GM19025 (cell line): ENCODE data around the gene BARD1.

Source experiments
- ATAC-seq: cut with Tn5 transposase; IDR thresholded peaks from one replicate; pipeline ENCODE4 v1.9.1; 2021; ENCODE audit warnings: mild to moderate bottlenecking, low read depth, moderate library complexity; ENCODE audit not compliant: unreplicated experiment

The BARD1 gene

DNA sequence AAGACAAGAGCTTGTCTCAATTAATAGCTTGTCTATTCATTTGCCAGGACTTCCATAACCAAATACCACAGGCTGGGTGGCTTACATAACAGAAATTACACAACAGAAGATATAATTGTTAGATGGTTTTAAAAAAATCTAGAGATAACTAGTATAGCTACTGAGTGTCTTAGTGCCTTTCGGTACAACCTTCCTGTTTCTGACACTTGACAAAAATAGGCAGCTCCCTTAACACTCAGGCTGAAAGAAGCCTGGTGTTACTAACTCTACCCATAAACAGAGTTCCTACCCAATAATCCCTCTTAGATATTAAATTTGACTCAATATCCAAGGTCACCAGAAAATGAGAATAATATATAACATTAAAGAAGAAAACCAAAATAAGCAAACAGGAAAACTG, 129.7 kb downstream of the BARD1 start:
- no peak for ATAC-seq

DNA sequence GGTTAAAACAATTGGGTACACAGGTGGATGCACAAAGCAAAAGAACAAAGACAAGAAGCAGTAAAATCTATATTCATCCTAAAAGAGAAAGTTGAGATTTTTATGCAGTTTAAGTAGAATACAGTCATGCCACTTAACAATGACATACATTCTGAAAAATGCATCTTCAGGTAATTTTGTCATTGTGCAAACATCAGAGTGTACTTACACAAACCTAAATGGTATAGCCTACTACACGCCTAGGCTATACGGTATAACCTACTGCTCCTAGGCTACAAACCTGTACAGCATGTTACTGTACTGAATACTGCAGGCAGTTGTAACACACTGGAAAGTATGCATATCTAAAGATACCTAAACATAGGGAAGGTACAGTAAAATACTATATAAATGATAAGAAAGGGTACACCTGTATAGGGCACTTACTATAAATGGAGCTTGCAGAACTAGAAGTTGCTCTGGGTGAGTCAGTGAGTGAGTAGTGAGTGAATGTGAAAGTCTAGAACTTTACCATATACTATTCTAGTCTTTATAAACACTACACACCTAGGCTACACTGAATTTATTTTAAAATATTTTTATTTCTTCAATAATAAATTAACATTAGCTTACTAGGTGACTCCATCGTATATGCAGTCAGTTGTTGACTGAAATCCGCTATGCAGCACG, 132.9 kb downstream of the BARD1 start:
- ATAC-seq: no peak
